ENCODE results near the gene CKAP2.
"Not testable (repeated sequence)": the region's sequence is repeated elsewhere in the genome, so short reads cannot be mapped to it uniquely, and the experiment has no call there.

CKAP2 gene

GRCh38 chr13:52454820-52455676 is at the start of gene CKAP2:
CKAP2 (plus strand) TSS chr13:52455478; CDS start chr13:52455557, 79 bp downstream.
- peak; percentile 79 to 92 (median 86) for DNase-seq (ENCODE audit: low read depth in 4 of 4, low spot score in 1 of 4)

GRCh38 chr13:52405767-52406494 is 49.3 kb upstream of the CKAP2 start, which contains the start of gene THSD1:
THSD1 (minus strand) TSS chr13:52406172; CDS start chr13:52402600, 3,572 bp downstream.
- peak in 1 of 4 experiments; percentile 4 for DNase-seq (ENCODE audit: low read depth in 4 of 4, low spot score in 1 of 4)

- no peak for DNase-seq (ENCODE audit: low read depth in 4 of 4, low spot score in 1 of 4)
Observed at GRCh38 chr13:52406629-52407028, 48.6 kb upstream of the CKAP2 start.

- not testable (repeated sequence) for DNase-seq (ENCODE audit: low read depth in 4 of 4, low spot score in 1 of 4)
Observed at GRCh38 chr13:52407436-52407835, 47.8 kb upstream of the CKAP2 start.

GRCh38 chr13:52408071-52408658 is 47.1 kb upstream of the CKAP2 start:
- DNase-seq (ENCODE audit: low read depth in 4 of 4, low spot score in 1 of 4), result not testable (repeated sequence)

DNA sequence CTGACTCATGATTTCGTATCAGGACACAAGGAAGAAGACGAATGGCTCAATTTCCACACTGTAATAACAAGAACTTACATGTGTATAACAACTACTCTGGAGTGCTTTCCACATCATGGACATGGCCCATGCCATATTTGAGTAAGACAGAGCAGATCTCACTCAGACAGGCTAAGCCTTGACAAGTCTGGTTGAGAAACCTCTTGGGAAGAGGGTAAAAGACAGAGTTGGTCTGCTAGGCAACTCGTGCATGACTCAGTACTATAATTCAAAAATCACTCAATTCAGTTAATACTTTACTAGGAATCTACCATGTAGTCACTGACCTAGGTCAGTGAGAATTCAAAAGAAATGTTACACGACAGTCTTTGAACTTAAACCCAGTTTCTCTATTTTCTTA is 43.6 kb upstream of the CKAP2 start:
- no peak for DNase-seq (ENCODE audit: low read depth in 4 of 4, low spot score in 1 of 4)

- no peak for DNase-seq (ENCODE audit: low read depth in 4 of 4, low spot score in 1 of 4)
Observed at GRCh38 chr13:52412128-52412527, 43.1 kb upstream of the CKAP2 start.

DNA sequence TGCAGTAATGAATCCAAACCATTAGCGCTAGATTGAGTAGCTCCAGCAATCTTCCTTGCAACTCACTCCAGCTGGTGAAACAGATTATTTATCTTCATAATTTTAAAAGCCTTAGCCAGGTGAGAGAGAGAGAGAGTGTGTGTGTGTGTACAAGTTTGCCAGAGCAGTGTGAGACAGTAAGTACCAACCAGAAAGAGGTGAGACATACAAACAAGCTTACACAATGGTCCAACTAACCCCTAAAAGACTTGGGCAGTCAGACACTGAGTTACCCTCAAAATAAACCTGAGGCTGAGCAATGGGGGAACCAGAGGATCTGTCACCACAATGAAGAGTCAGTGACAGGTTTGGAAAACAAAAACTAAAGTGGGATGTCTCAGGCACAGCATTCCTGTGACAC is 41.2 kb upstream of the CKAP2 start:
- DNase-seq (ENCODE audit: low read depth in 4 of 4, low spot score in 1 of 4), result no peak

DNA sequence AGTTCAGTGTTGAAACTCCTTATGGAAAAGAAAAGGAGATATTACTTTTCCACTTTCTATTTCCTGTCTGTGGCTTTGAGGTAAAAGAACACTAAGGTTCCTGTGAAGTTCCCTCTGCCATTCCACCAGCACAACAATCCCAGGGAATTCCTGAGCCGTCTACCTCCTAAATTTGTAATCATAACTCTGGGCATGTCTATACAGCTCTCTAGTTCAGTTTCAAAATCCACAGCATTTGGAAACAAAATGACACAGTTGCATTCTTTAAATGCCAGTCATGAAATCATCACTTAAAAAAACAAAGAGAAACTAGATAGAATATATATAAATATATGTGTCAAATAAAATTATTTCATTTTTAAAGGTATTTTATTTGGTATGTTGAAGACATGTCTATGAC is 40.3 kb upstream of the CKAP2 start:
- no peak for DNase-seq (ENCODE audit: low read depth in 4 of 4, low spot score in 1 of 4)

GRCh38 chr13:52419080-52419479 is 36.2 kb upstream of the CKAP2 start:
- DNase-seq (ENCODE audit: low read depth in 4 of 4, low spot score in 1 of 4), result no peak

DNA sequence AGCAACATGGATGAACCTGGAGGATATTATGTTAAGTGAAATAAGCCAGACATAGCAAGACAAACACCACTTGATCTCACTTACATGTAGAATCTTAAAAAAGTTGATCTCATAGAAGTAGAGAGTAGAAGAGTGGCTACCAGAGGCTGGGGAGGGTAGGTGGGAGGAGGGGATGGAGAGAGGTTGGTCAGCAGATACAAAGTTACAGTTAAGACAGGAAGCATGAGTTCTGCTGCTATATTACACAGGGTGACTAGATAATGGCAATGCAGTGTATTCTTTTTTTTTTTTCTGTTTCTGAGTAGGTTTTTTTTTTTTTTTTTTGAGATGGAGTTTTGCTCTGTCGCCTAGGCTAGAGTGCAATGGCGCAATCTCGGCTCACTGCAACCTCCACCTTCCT is 34.1 kb upstream of the CKAP2 start:
- no peak for DNase-seq (ENCODE audit: low read depth in 4 of 4, low spot score in 1 of 4)

- no peak for DNase-seq (ENCODE audit: low read depth in 4 of 4, low spot score in 1 of 4)
Observed at GRCh38 chr13:52428295-52428694, 27.0 kb upstream of the CKAP2 start.

- no peak for DNase-seq (ENCODE audit: low read depth in 4 of 4, low spot score in 1 of 4)
Observed at GRCh38 chr13:52432456-52432855, 22.8 kb upstream of the CKAP2 start.

DNA sequence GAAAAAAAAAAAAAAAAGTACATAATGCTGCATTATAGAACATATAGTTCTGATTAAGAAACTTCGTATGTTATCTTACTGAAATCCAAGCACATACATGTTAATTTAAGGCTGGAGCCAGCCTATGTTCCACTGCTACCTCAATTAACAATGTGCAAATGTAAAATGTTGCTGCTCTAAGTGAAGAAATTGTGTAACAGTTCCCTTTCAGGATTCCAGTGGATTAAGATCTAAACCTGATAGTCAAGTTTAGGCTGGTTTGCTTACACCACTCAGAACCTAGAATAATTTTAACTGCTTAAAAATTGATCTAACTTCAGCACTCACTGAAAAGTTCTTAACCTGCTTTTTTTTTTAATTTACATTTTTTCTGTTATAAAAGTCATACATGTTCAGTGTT is 9.0 kb upstream of the CKAP2 start:
- no peak for DNase-seq (ENCODE audit: low read depth in 4 of 4, low spot score in 1 of 4)

- no peak for DNase-seq (ENCODE audit: low read depth in 4 of 4, low spot score in 1 of 4)
Observed at GRCh38 chr13:52447354-52447753, 7.9 kb upstream of the CKAP2 start.

DNA sequence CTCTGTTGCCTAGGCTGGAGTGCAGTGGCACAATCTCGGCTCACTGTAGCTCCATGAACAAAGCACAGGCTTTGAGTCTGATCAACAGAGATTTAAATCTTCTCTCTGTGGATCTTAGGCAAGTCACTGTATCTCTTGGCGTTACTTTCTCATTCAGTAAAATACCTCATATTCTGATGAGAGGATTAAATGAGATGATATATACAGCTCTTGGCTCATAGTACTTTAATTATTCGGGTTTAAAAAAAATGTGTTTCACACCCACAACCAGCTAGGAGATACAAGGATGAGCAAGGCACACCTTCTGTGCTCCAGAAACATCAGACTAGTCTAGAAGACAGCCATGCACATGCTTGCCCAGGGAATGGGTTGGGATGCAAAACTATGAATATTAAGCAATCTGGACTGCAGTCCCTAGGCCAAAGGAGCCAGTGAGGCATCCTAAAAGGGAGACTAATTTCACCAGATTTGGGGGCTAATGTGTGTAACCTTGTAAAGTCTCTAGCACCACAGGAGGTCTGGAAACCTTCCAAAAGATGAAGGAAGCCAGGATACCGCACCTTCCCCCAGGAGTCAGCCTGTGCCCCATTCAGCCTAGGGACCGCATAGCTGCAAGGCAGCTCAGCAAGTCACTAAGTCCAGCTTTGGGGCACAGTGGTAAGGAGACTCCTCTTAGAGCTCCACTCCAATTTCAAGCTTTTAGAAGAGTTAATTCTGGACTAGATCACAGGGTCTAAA is 7.3 kb upstream of the CKAP2 start:
- DNase-seq (ENCODE audit: low read depth in 4 of 4, low spot score in 1 of 4), result no peak

- DNase-seq (ENCODE audit: low read depth in 4 of 4, low spot score in 1 of 4), result no peak
Observed at GRCh38 chr13:52449331-52450011, 5.8 kb upstream of the CKAP2 start.

DNA sequence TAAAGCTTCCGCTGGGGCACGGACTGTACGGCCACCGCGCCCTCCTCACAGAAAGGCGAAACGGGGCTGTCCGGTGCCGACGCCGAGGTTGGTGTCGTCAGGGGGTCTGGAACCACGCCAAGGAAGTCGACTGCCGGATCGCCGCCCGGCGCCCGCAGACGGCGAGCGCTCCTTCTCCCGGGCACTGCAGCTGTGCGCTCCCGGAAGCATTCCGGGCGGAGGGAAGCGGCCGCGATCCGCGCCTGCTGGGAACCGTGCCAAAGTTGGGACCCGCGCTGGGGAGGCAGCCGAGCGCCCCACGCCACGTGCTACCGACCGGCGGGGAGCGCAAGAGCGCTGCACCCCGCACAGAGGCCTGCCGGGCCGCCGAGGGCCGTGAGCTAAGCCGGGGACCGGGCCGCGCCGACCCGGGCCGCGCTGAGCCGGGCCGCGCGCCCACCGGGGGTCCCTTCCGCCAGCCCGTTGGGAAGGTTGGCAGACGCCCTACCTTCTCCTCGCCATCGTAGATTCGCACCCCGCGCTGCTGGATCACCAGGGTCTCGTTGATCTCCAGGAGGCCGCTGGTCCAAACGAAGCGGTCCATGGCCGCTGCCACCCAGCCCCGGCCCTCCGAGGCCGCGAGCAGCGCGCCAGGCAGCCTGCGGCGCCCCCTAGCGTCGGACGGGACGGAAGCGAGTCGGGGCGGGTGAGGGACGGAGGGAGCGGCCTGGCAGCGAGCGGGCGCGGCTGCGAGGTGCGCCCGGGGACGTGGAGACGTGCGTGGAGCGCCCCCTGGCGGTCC is 5.1 kb upstream of the CKAP2 start, which contains the start of gene VPS36:
Gene VPS36, minus strand, starts transcription at position 623 of the 781 bp plus-strand sequence. Its CDS starts 40 bp downstream, at position 583.
- peak; percentile 91 to 95 (median 92) for DNase-seq (ENCODE audit: low read depth in 4 of 4, low spot score in 1 of 4)

DNA sequence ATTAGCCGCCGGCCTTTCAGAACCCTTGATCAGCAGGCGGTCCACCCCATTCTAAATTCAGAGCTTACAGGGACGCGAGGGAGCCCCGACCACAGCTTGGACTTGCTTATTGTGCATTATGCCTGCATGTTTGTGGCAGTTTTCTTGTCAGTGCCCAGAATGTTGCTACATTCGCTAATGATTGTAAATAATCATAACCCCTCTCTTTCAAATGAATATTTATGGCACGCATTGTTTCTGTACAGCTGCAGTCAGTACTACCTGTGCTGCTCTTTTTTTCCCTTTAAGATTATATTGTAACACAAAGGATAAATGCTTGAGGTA is 4.5 kb upstream of the CKAP2 start:
- DNase-seq (ENCODE audit: low read depth in 4 of 4, low spot score in 1 of 4), result no peak
